Nephron (organoid): Measurements from ENCODE around the gene CDHR3.

Experiments used
- H3K27ac Mint-ChIP-seq, 3 experiments: 2 replicates each; pipeline ENCODE4 v1.8.0; 2020; ENCODE audit warnings: mixed read lengths in 3 of 3, mild to moderate bottlenecking in 2 of 3, moderate library complexity in 1 of 3
- H3K27me3 Mint-ChIP-seq: 2 replicates; pipeline ENCODE4 v1.8.0; 2021; ENCODE audit warnings: low read depth, mild to moderate bottlenecking, moderate library complexity, mixed read lengths
- H3K36me3 Mint-ChIP-seq: 2 replicates; pipeline ENCODE4 v1.8.0; 2020; ENCODE audit warnings: low read depth, mixed read lengths
- H3K4me1 Mint-ChIP-seq: 2 replicates; pipeline ENCODE4 v1.8.0; 2020; ENCODE audit warnings: mixed read lengths
- H3K4me3 Mint-ChIP-seq, 3 experiments: 2 replicates each; pipeline ENCODE4 v1.8.0; 2020; ENCODE audit warnings: mild to moderate bottlenecking in 3 of 3, mixed read lengths in 3 of 3, moderate library complexity in 2 of 3
- H3K9me3 Mint-ChIP-seq: 2 replicates; pipeline ENCODE4 v1.8.0; 2020; ENCODE audit warnings: mixed read lengths
- CTCF ChIP-seq, 3 experiments: fragments of 200-600 bp; sonication (generic); IDR thresholded peaks; one replicate each; pipeline ENCODE4 v1.5.0; 2021; ENCODE audit warnings: antibody characterized with exemption in 3 of 3; ENCODE audit not compliant: unreplicated experiment in 3 of 3

The CDHR3 gene

GRCh38 chr7:105962353-105962752 is 711 bp upstream of the CDHR3 start:
- Mint-ChIP-seq H3K27ac (no peak overlapping the region), H3K27me3 (no peaks in the 10 kb centered on the region), H3K4me1 (no peaks in the 10 kb centered on the region), H3K4me3 (no peak overlapping the region), H3K36me3 (no peaks in the 10 kb centered on the region), H3K9me3 (no peaks in the 10 kb centered on the region)
- no peak for TF ChIP-seq CTCF (IDR thresholded peaks at IDR 0.05; ENCODE audit: unreplicated experiment in 3 of 3)

GRCh38 chr7:105971845-105972244 is 8.8 kb downstream of the CDHR3 start:
- H3K27ac Mint-ChIP-seq, result no peak overlapping the region
- no peak overlapping the region for H3K4me3 Mint-ChIP-seq
- H3K4me1 Mint-ChIP-seq, result no peaks in the 10 kb centered on the region
- H3K36me3 Mint-ChIP-seq, result no peaks in the 10 kb centered on the region
- no peak for TF ChIP-seq CTCF (IDR thresholded peaks at IDR 0.05; ENCODE audit: unreplicated experiment in 3 of 3)
- H3K27me3 Mint-ChIP-seq, result peaks cover 6% of the 10 kb centered on the region
- no peaks in the 10 kb centered on the region for H3K9me3 Mint-ChIP-seq

GRCh38 chr7:105972276-105972675 is 9.2 kb downstream of the CDHR3 start:
- Mint-ChIP-seq H3K9me3 (no peaks in the 10 kb centered on the region), H3K27me3 (peaks cover 7% of the 10 kb centered on the region), H3K36me3 (no peaks in the 10 kb centered on the region), H3K4me3 (no peak overlapping the region), H3K27ac (no peak overlapping the region), H3K4me1 (no peaks in the 10 kb centered on the region)
- no peak for TF ChIP-seq CTCF (IDR thresholded peaks at IDR 0.05; ENCODE audit: unreplicated experiment in 3 of 3)

- H3K9me3 Mint-ChIP-seq, result no peaks in the 10 kb centered on the region
Measured at GRCh38 chr7:105974471-105974870, 11.4 kb downstream of the CDHR3 start.

GRCh38 chr7:105975770-105976417 is 12.8 kb downstream of the CDHR3 start:
- Mint-ChIP-seq H3K27ac (no peak overlapping the region), H3K36me3 (no peaks in the 10 kb centered on the region), H3K4me1 (no peaks in the 10 kb centered on the region), H3K4me3 (no peak overlapping the region), H3K9me3 (no peaks in the 10 kb centered on the region), H3K27me3 (peaks cover 13% of the 10 kb centered on the region)
- no peak for TF ChIP-seq CTCF (IDR thresholded peaks at IDR 0.05; ENCODE audit: unreplicated experiment in 3 of 3)

More at GRCh38 chr7:105974471-105974870, 11.4 kb downstream of the CDHR3 start:
- H3K27ac Mint-ChIP-seq, result no peak overlapping the region
- no peaks in the 10 kb centered on the region for H3K36me3 Mint-ChIP-seq
- peaks cover 13% of the 10 kb centered on the region for H3K27me3 Mint-ChIP-seq
- no peak for TF ChIP-seq CTCF (IDR thresholded peaks at IDR 0.05; ENCODE audit: unreplicated experiment in 3 of 3)
- H3K4me1 Mint-ChIP-seq, result no peaks in the 10 kb centered on the region
- no peak overlapping the region for H3K4me3 Mint-ChIP-seq

- H3K4me3 Mint-ChIP-seq, result no peak overlapping the region
Measured at GRCh38 chr7:105976868-105977267, 13.8 kb downstream of the CDHR3 start.

More at GRCh38 chr7:105976868-105977267, 13.8 kb downstream of the CDHR3 start:
- H3K9me3 Mint-ChIP-seq, result no peaks in the 10 kb centered on the region
- H3K4me1 Mint-ChIP-seq, result no peaks in the 10 kb centered on the region
- H3K36me3 Mint-ChIP-seq, result no peaks in the 10 kb centered on the region
- peaks cover 13% of the 10 kb centered on the region for H3K27me3 Mint-ChIP-seq
- no peak for TF ChIP-seq CTCF (IDR thresholded peaks at IDR 0.05; ENCODE audit: unreplicated experiment in 3 of 3)
- H3K27ac Mint-ChIP-seq, result no peak overlapping the region
